Measurements from ENCODE around the gene ADARB2. TPM values are rescaled to one million over a fixed set of nuclear protein-coding genes. Genes with fewer than 3 reads are reported as not detected.

The ADARB2 gene
- total RNA-seq, 4 donors from 2014 or later: 0.80 to 4.9 (median 2.3) TPM

- Histone ChIP-seq H3K4me1 (no peaks in the 10 kb centered on the region), H3K9me3 (no peaks in the 10 kb centered on the region), H3K4me3 (no peak overlapping the region), H3K27ac (no peak overlapping the region), H3K36me3 (no peaks in the 10 kb centered on the region), H3K27me3 (no peaks in the 10 kb centered on the region)
- in situ Hi-C loops (cut with MboI; ENCODE audit: low pct_ligation_motif_present in 1 of 4, low pct_unique_long_range_greater_than_20kb in 1 of 4, low sequenced_read_pairs in 3 of 4) (no loop called here), intact Hi-C loops (cut with DNase I; ENCODE audit: low total_unique reads) (no loop called here)
- WGBS, 2 donors (ENCODE audit: low coverage in 1 of 2): 50 to 63% methylated on average over 1 to 2 of the region's 2 CpGs
- no peak for DNase-seq
- no peak for TF ChIP-seq POLR2A (IDR thresholded peaks at IDR 0.05)
- TF ChIP-seq POLR2AphosphoS5 (IDR thresholded peaks at IDR 0.05): no peak
- no peak for TF ChIP-seq EP300 (IDR thresholded peaks at IDR 0.05; ENCODE audit: low read depth)
- no peak for TF ChIP-seq CTCF (IDR thresholded peaks at IDR 0.05)
These were observed 296.4 kb downstream of the ADARB2 start for GRCh38 chr10:1440897-1441296.

DNA sequence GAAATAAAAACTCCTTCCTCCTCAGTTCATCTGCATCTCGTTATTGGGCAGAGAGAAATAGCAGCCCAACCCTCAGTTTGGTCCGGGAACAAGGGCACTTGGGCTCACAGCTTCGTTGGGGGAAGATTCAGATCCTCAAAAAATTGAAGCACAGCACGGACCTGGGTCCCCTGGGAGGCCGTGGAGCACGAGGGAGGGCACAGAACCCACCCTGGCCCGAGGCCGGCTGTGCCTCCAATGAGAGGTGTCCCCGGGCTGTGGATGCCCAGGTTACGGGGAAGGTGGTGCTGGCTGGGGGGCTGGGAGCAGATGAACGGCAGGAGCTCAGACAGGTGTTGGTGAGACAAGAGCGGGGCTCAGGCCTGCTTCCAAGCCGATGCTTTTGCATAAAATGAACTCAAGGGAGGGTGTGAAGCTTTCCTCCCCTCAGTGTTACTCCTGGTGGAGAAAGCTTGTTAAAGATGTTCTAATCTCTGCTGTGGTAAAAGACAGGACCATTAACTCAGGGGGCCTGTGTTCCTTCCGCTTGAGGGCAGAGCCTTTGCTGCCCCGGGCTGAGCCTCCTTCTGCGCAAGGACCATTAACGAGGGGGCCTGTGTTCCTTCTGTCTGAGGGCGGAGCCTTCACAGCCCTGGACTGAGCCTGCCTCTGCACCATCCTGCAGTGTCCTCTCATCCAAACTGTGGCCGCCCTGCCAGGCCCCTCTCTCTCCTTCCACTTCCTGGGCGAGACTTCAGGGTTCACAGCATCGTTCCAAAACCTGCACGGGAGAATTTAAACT lies 302.2 kb downstream of the ADARB2 start:
- intact Hi-C loops (cut with DNase I; ENCODE audit: low total_unique reads) (no loop called here), in situ Hi-C loops (cut with MboI; ENCODE audit: low pct_ligation_motif_present in 1 of 4, low pct_unique_long_range_greater_than_20kb in 1 of 4, low sequenced_read_pairs in 3 of 4) (no loop called here)
- Histone ChIP-seq H3K27me3 (peaks cover 6% of the 10 kb centered on the region), H3K27ac (no peak overlapping the region), H3K4me3 (no peak overlapping the region), H3K36me3 (no peaks in the 10 kb centered on the region), H3K4me1 (no peaks in the 10 kb centered on the region), H3K9me3 (peaks cover 4 to 6% of the 10 kb centered on the region in 2 donors)
- no peak for DNase-seq
- 63 to 78% methylated on average over 8 to 22 of the region's 22 CpGs for WGBS, 2 donors (ENCODE audit: low coverage in 1 of 2)
- no peak for TF ChIP-seq EP300 (IDR thresholded peaks at IDR 0.05; ENCODE audit: low read depth)
- TF ChIP-seq POLR2AphosphoS5 (IDR thresholded peaks at IDR 0.05): no peak
- TF ChIP-seq POLR2A (IDR thresholded peaks at IDR 0.05): no peak
- TF ChIP-seq CTCF (IDR thresholded peaks at IDR 0.05): no peak

DNA sequence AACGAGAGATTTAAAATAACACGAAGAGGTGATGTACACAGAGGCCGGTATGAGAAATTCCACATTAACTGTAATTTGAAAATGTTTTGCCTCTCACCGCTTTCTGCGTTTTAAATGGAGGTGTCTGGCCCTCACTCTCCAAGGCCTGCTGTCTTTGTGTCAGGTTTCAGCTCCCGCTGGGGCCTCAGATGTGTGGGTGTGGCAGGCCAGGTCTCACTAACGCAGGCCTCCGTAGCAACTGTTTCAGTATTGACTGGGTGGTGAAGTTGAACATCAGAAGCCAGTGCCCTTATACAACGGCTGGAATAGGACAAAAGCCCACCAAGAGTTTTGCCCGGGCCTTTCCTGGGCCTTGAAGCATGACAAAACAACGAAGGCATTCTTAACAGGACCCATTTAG lies 303.1 kb downstream of the ADARB2 start:
- DNase-seq: no peak
- in situ Hi-C loops (cut with MboI; ENCODE audit: low pct_ligation_motif_present in 1 of 4, low pct_unique_long_range_greater_than_20kb in 1 of 4, low sequenced_read_pairs in 3 of 4) (no loop called here), intact Hi-C loops (cut with DNase I; ENCODE audit: low total_unique reads) (no loop called here)
- H3K9me3 ChIP-seq: peaks cover 4 to 6% of the 10 kb centered on the region in 2 donors
- no peak overlapping the region for H3K4me3 ChIP-seq
- no peaks in the 10 kb centered on the region for H3K4me1 ChIP-seq
- WGBS, 2 donors (ENCODE audit: low coverage in 1 of 2): 83 to 87% methylated on average over 4 to 11 of the region's 11 CpGs
- TF ChIP-seq EP300 (IDR thresholded peaks at IDR 0.05; ENCODE audit: low read depth) (no peak), POLR2AphosphoS5 (IDR thresholded peaks at IDR 0.05) (no peak), CTCF (IDR thresholded peaks at IDR 0.05) (no peak)
- H3K27ac ChIP-seq: no peak overlapping the region
- no peaks in the 10 kb centered on the region for H3K36me3 ChIP-seq
- H3K27me3 ChIP-seq: peaks cover 6% of the 10 kb centered on the region

- H3K9me3 ChIP-seq: peaks cover 4 to 6% of the 10 kb centered on the region in 2 donors
- no peaks in the 10 kb centered on the region for H3K4me1 ChIP-seq
- 42 to 68% methylated on average over 3 of the region's 3 CpGs for WGBS, 2 donors (ENCODE audit: low coverage in 1 of 2)
- H3K36me3 ChIP-seq: no peaks in the 10 kb centered on the region
- intact Hi-C loops (cut with DNase I; ENCODE audit: low total_unique reads) (no loop called here), in situ Hi-C loops (cut with MboI; ENCODE audit: low pct_ligation_motif_present in 1 of 4, low pct_unique_long_range_greater_than_20kb in 1 of 4, low sequenced_read_pairs in 3 of 4) (no loop called here)
- H3K27ac ChIP-seq: no peak overlapping the region
- H3K27me3 ChIP-seq: peaks cover 6% of the 10 kb centered on the region
- no peak overlapping the region for H3K4me3 ChIP-seq
- TF ChIP-seq EP300 (IDR thresholded peaks at IDR 0.05; ENCODE audit: low read depth): no peak
- TF ChIP-seq POLR2A (IDR thresholded peaks at IDR 0.05): no peak
- TF ChIP-seq POLR2AphosphoS5 (IDR thresholded peaks at IDR 0.05): no peak
- TF ChIP-seq CTCF (IDR thresholded peaks at IDR 0.05): no peak
- DNase-seq: no peak
These were observed 305.2 kb downstream of the ADARB2 start for GRCh38 chr10:1432161-1432560.
